GM13976 (cell line): ENCODE data around the gene DISP3.

ENCODE experiments used
- DNase-seq: peaks from one replicate; pipeline ENCODE4 v3.0.0; 2012; ENCODE audit warnings: low spot score
- CTCF ChIP-seq: IDR thresholded peaks from 2 replicates; pipeline ENCODE4 v1.5.1; 2012; ENCODE audit warnings: borderline replicate concordance, mild to moderate bottlenecking; ENCODE audit not compliant: insufficient read depth; ENCODE audit errors: extremely low read depth, missing control alignments, control extremely low read depth
- in situ Hi-C: fragments of 300-500 bp; cut with MboI; formaldehyde crosslinking; loops from one replicate; pipeline ENCODE4 v1.12.0; 2022; ENCODE audit warnings: low sequenced_read_pairs, mixed read lengths, inconsistent platforms; ENCODE audit not compliant: unreplicated experiment

Gene DISP3

GRCh38 chr1:11438996-11439395 lies 40.0 kb upstream of the DISP3 start:
- in situ Hi-C loops: no loop called here
- no peak for TF ChIP-seq CTCF
- DNase-seq: no peak

GRCh38 chr1:11441211-11441952 lies 37.6 kb upstream of the DISP3 start:
- in situ Hi-C loops: no loop called here
- no peak for TF ChIP-seq CTCF
- no peak for DNase-seq

GRCh38 chr1:11443043-11443442 lies 35.9 kb upstream of the DISP3 start:
- no peak for TF ChIP-seq CTCF
- no peak for DNase-seq
- in situ Hi-C loops: no loop called here

GRCh38 chr1:11443961-11444658 lies 34.8 kb upstream of the DISP3 start:
- in situ Hi-C loops: no loop called here
- no peak for DNase-seq
- TF ChIP-seq CTCF: no peak

GRCh38 chr1:11444907-11445306 lies 34.0 kb upstream of the DISP3 start:
- no peak for TF ChIP-seq CTCF
- in situ Hi-C loops: no loop called here
- DNase-seq: no peak

- no peak for DNase-seq
- in situ Hi-C loops: no loop called here
- no peak for TF ChIP-seq CTCF
These were observed 31.1 kb upstream of the DISP3 start for GRCh38 chr1:11447903-11448302.
